ENCODE measurements around the gene RAB40B. TPM values are rescaled to one million over a fixed set of nuclear protein-coding genes. Genes with fewer than 3 reads are reported as not detected.

The RAB40B gene
- total and polyA plus RNA-seq, 2 experiments from 2014 or later: 20.0 to 27.8 TPM

DNA sequence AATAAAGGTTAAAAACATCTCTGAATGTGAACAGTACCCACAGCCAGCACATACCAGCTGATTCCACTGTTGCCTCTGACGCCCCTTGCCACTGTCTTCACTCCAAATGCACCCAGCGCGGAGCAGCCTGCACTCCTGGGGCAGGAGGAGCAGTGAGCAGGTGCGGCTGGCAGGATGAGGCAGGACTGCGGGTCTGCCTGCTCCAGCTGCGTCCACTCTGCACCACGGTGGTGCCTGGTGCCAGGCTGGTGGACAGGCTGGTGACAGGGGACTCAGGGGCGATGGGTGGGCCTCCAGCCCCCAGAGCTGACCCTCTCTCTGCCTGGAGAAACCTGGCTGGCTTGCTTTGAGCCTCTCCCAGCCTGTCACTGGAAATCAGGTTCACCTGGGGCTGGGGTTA is 9.4 kb downstream of the RAB40B start:
- DNase-seq (ENCODE audit: low spot score): no peak
- H3K79me2 ChIP-seq: peaks cover 15% of the 10 kb centered on the region
- H3K27me3 ChIP-seq: no peaks in the 10 kb centered on the region
- no peaks in the 10 kb centered on the region for H3K36me3 ChIP-seq (replicated peaks; ENCODE audit: insufficient read depth, low read depth)
- peaks cover 1% of the 10 kb centered on the region for H3K9me3 ChIP-seq (ENCODE audit: low read depth)
- H3K4me2 ChIP-seq: no peak overlapping the region
- 92% methylated on average over 8 of the region's 8 CpGs for WGBS (ENCODE audit: low lambda C conversion rate, missing lambda C conversion rate)
- TF ChIP-seq EZH2phosphoT487 (IDR thresholded peaks at IDR 0.05; ENCODE audit: low read depth, severe bottlenecking, unreplicated experiment): no peak
- TF ChIP-seq EZH2 (IDR thresholded peaks at IDR 0.05; ENCODE audit: borderline replicate concordance): no peak
- TF ChIP-seq, protein P1, sequence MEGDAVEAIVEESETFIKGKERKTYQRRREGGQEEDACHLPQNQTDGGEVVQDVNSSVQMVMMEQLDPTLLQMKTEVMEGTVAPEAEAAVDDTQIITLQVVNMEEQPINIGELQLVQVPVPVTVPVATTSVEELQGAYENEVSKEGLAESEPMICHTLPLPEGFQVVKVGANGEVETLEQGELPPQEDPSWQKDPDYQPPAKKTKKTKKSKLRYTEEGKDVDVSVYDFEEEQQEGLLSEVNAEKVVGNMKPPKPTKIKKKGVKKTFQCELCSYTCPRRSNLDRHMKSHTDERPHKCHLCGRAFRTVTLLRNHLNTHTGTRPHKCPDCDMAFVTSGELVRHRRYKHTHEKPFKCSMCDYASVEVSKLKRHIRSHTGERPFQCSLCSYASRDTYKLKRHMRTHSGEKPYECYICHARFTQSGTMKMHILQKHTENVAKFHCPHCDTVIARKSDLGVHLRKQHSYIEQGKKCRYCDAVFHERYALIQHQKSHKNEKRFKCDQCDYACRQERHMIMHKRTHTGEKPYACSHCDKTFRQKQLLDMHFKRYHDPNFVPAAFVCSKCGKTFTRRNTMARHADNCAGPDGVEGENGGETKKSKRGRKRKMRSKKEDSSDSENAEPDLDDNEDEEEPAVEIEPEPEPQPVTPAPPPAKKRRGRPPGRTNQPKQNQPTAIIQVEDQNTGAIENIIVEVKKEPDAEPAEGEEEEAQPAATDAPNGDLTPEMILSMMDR (IDR thresholded peaks at IDR 0.05; ENCODE audit: poor library complexity): no peak
- H2AFZ ChIP-seq: no peak overlapping the region
- peaks cover 6% of the 10 kb centered on the region for H3K4me1 ChIP-seq (ENCODE audit: insufficient read depth)
- no peaks in the 10 kb centered on the region for H4K20me1 ChIP-seq (ENCODE audit: insufficient read depth, poor library complexity, severe bottlenecking)
- H3K9me2 ChIP-seq (replicated peaks; ENCODE audit: insufficient read depth): no peaks in the 10 kb centered on the region
- no peak overlapping the region for H3K27ac ChIP-seq
- H3K4me3 ChIP-seq: no peak overlapping the region

DNA sequence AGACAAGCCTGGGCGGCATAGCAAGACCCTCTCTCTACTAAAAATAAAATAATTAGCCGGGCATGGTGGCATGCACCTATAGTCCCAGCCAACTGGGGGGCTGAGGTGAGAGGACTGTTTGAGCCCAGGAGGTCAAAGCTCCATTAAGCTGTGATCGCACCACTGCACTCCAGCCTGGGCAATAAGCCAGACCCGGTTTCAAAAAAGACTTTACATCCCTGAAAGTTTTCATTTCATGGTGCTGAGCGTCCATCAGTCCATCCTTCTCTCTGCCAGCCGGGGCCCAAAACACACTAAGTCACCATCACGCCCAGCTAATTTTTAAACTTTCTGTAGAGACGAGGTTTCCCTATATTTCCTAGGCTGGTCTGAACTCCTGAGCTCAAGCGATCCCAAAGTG is 10.6 kb downstream of the RAB40B start:
- Histone ChIP-seq H3K4me3 (no peak overlapping the region), H3K27ac (no peak overlapping the region), H3K79me2 (peaks cover 4% of the 10 kb centered on the region), H2AFZ (no peak overlapping the region), H3K4me2 (no peak overlapping the region), H3K27me3 (no peaks in the 10 kb centered on the region), H3K9me3 (ENCODE audit: low read depth) (no peaks in the 10 kb centered on the region), H3K4me1 (ENCODE audit: insufficient read depth) (peaks cover 6% of the 10 kb centered on the region), H4K20me1 (ENCODE audit: insufficient read depth, poor library complexity, severe bottlenecking) (no peaks in the 10 kb centered on the region), H3K9me2 (replicated peaks; ENCODE audit: insufficient read depth) (no peaks in the 10 kb centered on the region), H3K36me3 (replicated peaks; ENCODE audit: insufficient read depth, low read depth) (no peaks in the 10 kb centered on the region)
- WGBS (ENCODE audit: low lambda C conversion rate, missing lambda C conversion rate): 96% methylated on average over 9 of the region's 9 CpGs
- DNase-seq (ENCODE audit: low spot score): no peak
- TF ChIP-seq EZH2phosphoT487 (IDR thresholded peaks at IDR 0.05; ENCODE audit: low read depth, severe bottlenecking, unreplicated experiment): no peak
- no peak for TF ChIP-seq EZH2 (IDR thresholded peaks at IDR 0.05; ENCODE audit: borderline replicate concordance)
- TF ChIP-seq, protein P1 (IDR thresholded peaks at IDR 0.05; ENCODE audit: poor library complexity): no peak

DNA sequence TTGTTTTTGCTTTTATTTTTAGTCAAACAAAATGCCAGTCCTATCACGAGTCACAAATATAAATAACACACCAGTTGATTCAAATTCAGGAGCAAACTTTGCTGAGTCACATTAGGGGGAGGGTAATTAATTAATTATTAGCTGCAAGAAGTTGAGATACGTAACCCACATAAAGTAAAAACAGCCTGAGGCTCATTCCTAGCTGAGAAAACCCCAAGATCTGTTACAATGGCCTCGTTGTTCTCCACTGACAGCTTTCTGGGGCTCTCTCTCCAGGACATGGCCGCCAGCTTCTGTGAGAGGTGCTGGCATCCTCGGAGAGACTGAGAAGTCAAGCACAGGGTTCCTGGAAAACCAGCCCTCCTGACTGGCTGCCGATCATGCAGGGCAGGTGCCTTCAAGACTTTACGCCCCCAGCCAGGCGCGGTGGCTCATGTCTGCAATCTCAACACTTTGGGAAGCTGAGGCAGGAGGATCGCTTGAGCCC is 11.1 kb downstream of the RAB40B start:
- no peak overlapping the region for H2AFZ ChIP-seq
- H3K4me1 ChIP-seq (ENCODE audit: insufficient read depth): peaks cover 6% of the 10 kb centered on the region
- H3K9me2 ChIP-seq (replicated peaks; ENCODE audit: insufficient read depth): no peaks in the 10 kb centered on the region
- H3K36me3 ChIP-seq (replicated peaks; ENCODE audit: insufficient read depth, low read depth): no peaks in the 10 kb centered on the region
- 86% methylated on average over 10 of the region's 10 CpGs for WGBS (ENCODE audit: low lambda C conversion rate, missing lambda C conversion rate)
- no peak overlapping the region for H3K4me3 ChIP-seq
- no peak for TF ChIP-seq EZH2phosphoT487 (IDR thresholded peaks at IDR 0.05; ENCODE audit: low read depth, severe bottlenecking, unreplicated experiment)
- TF ChIP-seq, protein P1 (IDR thresholded peaks at IDR 0.05; ENCODE audit: poor library complexity): no peak
- no peak for TF ChIP-seq EZH2 (IDR thresholded peaks at IDR 0.05; ENCODE audit: borderline replicate concordance)
- H3K9me3 ChIP-seq (ENCODE audit: low read depth): no peaks in the 10 kb centered on the region
- H3K27me3 ChIP-seq: no peaks in the 10 kb centered on the region
- no peak overlapping the region for H3K4me2 ChIP-seq
- DNase-seq (ENCODE audit: low spot score): no peak
- H3K27ac ChIP-seq: no peak overlapping the region
- H3K79me2 ChIP-seq: peaks cover 1% of the 10 kb centered on the region
- no peaks in the 10 kb centered on the region for H4K20me1 ChIP-seq (ENCODE audit: insufficient read depth, poor library complexity, severe bottlenecking)

Measured in hepatocyte (in vitro differentiated cells).